Keratinocyte (primary cell): ENCODE results near the gene ZNF362. TPM values are rescaled to one million over a fixed set of nuclear protein-coding genes. Genes with fewer than 3 reads are reported as not detected.

ENCODE experiments used
- DNase-seq: peaks from one replicate; pipeline ENCODE4 v3.0.0-alpha.2; 2011; ENCODE audit warnings: low read depth, missing footprints, low spot score
- FAIRE-seq: peaks from 2 replicates; lab custom pipeline; 2011; peaks lifted over from hg19 to GRCh38; lab: Jason Lieb, UNC
- H2AFZ ChIP-seq: 2 replicates; pipeline ENCODE4 v1.6.0; 2012; ENCODE audit warnings: low read length, control low read depth, inconsistent platforms; ENCODE audit not compliant: control insufficient read depth
- H3K27ac ChIP-seq: 2 replicates; pipeline ENCODE4 v1.5.1; 2011; ENCODE audit warnings: low read length; ENCODE audit not compliant: control insufficient read depth, insufficient read depth
- H3K27me3 ChIP-seq: 3 replicates; pipeline ENCODE4 v1.6.0; 2011; ENCODE audit warnings: low read length; ENCODE audit not compliant: control insufficient read depth, insufficient read depth; ENCODE audit errors: extremely low read depth
- H3K36me3 ChIP-seq, 2 experiments: 2 replicates in 1 of 2; 3 replicates in 1 of 2; pipeline ENCODE4 v1.5.1; 2011; ENCODE audit warnings: low read length in 2 of 2, mild to moderate bottlenecking in 1 of 2; ENCODE audit not compliant: control insufficient read depth in 2 of 2, insufficient read depth in 2 of 2; ENCODE audit errors: extremely low read depth in 1 of 2
- H3K4me1 ChIP-seq: 3 replicates; pipeline ENCODE4 v1.5.1; 2011; ENCODE audit warnings: low read length; ENCODE audit not compliant: control insufficient read depth, insufficient read depth; ENCODE audit errors: extremely low read depth
- H3K4me2 ChIP-seq: 3 replicates; pipeline ENCODE4 v1.6.0; 2011; ENCODE audit warnings: low read depth, low read length; ENCODE audit not compliant: control insufficient read depth, insufficient read depth; ENCODE audit errors: extremely low read depth
- H3K4me3 ChIP-seq, 3 experiments: fragments of 200-600 bp in 1 of 3; sonication (generic) in 1 of 3; 2 replicates in 2 of 3; 3 replicates in 1 of 3; pipeline ENCODE4 v1.5.1; 2011 to 2016; ENCODE audit warnings: low read length in 3 of 3, mild to moderate bottlenecking in 3 of 3, control low read depth in 2 of 3, inconsistent platforms in 1 of 3, low read depth in 1 of 3, mixed read lengths in 1 of 3, mixed run types in 1 of 3, moderate library complexity in 1 of 3; ENCODE audit not compliant: control insufficient read depth in 2 of 3, insufficient read depth in 2 of 3; ENCODE audit errors: extremely low read depth in 1 of 3
- H3K79me2 ChIP-seq: 2 replicates; pipeline ENCODE4 v1.6.0; 2012; ENCODE audit warnings: low read length; ENCODE audit not compliant: control insufficient read depth, insufficient read depth
- H3K9ac ChIP-seq: 3 replicates; pipeline ENCODE4 v1.6.0; 2011; ENCODE audit warnings: low read length; ENCODE audit not compliant: control insufficient read depth, insufficient read depth; ENCODE audit errors: extremely low read depth
- H3K9me1 ChIP-seq: 3 replicates; pipeline ENCODE4 v1.6.0; 2011; ENCODE audit warnings: low read length; ENCODE audit not compliant: control insufficient read depth, insufficient read depth; ENCODE audit errors: extremely low read depth
- H3K9me3 ChIP-seq: 2 replicates; pipeline ENCODE4 v1.5.1; 2012; ENCODE audit warnings: low read depth, low read length; ENCODE audit not compliant: control insufficient read depth
- H4K20me1 ChIP-seq: 3 replicates; pipeline ENCODE4 v1.6.0; 2011; ENCODE audit warnings: low read length; ENCODE audit not compliant: control insufficient read depth, insufficient read depth; ENCODE audit errors: extremely low read depth
- CTCF ChIP-seq, 3 experiments: IDR thresholded peaks in 1 of 3; conservative IDR thresholded peaks in 1 of 3; optimal IDR thresholded peaks in 1 of 3; 2 replicates in 2 of 3; 3 replicates in 1 of 3; pipeline versions ENCODE3 to v1.5.1; 2011; ENCODE audit warnings: low read length in 3 of 3, mild to moderate bottlenecking in 3 of 3, moderate library complexity in 2 of 3, control low read depth in 1 of 3, inconsistent platforms in 1 of 3; ENCODE audit not compliant: insufficient read depth in 2 of 3; ENCODE audit errors: extremely low read depth in 1 of 3
- EZH2 ChIP-seq: IDR thresholded peaks from one replicate; pipeline ENCODE4 v1.6.1; 2012; ENCODE audit warnings: inconsistent platforms, mild to moderate bottlenecking, low read length, moderate library complexity
- dilution Hi-C: fragments of 300-500 bp; cut with MboI; formaldehyde crosslinking; loops from one replicate; pipeline ENCODE4 v1.7.0; 2020; ENCODE audit warnings: low sequenced_read_pairs; ENCODE audit not compliant: extremely low pct_ligation_motif_present
- polyA plus RNA-seq, 5 experiments: library from polyadenylated mRNA; depleted of rRNA in 3 of 5; stranded (reverse) in 3 of 5; stranded (forward) in 1 of 5; unstranded in 1 of 5; fragments of >200 nt; gene quantifications; 1 replicate in 1 of 5; 2 replicates in 3 of 5; 3 replicates in 1 of 5; pipeline versions ENCODE4 v1.2.1 to v1.2.3, GENCODE V29; 2011 to 2012; ENCODE audit warnings: missing spikeins in 2 of 5, low read depth in 1 of 5, low replicate concordance in 1 of 5

Gene ZNF362
- polyA plus RNA-seq, 1 donor (not counting 4 experiments of a cell fraction or from before 2014, with no cell fraction given): 2.2 TPM

GRCh38 chr1:33322870-33323585 is 66.7 kb downstream of the ZNF362 start:
- Histone ChIP-seq H3K27me3 (no peaks in the 10 kb centered on the region), H3K4me3 (no peak overlapping the region), H3K4me2 (no peak overlapping the region), H3K4me1 (peaks cover 7% of the 10 kb centered on the region), H3K9ac (no peak overlapping the region), H3K27ac (no peak overlapping the region), H3K9me1 (no peaks in the 10 kb centered on the region), H3K79me2 (peaks cover 2% of the 10 kb centered on the region), H3K36me3 (peaks cover 43 to 47% of the 10 kb centered on the region in 2 experiments), H3K9me3 (no peaks in the 10 kb centered on the region), H4K20me1 (peaks cover 29% of the 10 kb centered on the region), H2AFZ (no peak overlapping the region)
- FAIRE-seq: no peak
- DNase-seq: no peak
- dilution Hi-C loops: no loop called here
- no peak for TF ChIP-seq CTCF (optimal IDR thresholded peaks at IDR 0.05 in 1 of 3, IDR thresholded peaks at IDR 0.05 in 1 of 3, conservative IDR thresholded peaks at IDR 0.05 in 1 of 3; ENCODE audit: extremely low read depth in 1 of 3, insufficient read depth in 2 of 3, low read length in 3 of 3)
- TF ChIP-seq EZH2: no peak

GRCh38 chr1:33323663-33324477 is 67.6 kb downstream of the ZNF362 start:
- peaks cover 16% of the 10 kb centered on the region for H3K4me1 ChIP-seq
- no peak overlapping the region for H2AFZ ChIP-seq
- no peak overlapping the region for H3K27ac ChIP-seq
- DNase-seq (no peak), FAIRE-seq (no peak)
- dilution Hi-C loops: no loop called here
- H3K36me3 ChIP-seq: peaks cover 49 to 50% of the 10 kb centered on the region in 2 experiments
- H3K4me2 ChIP-seq: no peak overlapping the region
- H3K9me1 ChIP-seq: no peaks in the 10 kb centered on the region
- H4K20me1 ChIP-seq: peaks cover 34% of the 10 kb centered on the region
- H3K9ac ChIP-seq: no peak overlapping the region
- H3K27me3 ChIP-seq: no peaks in the 10 kb centered on the region
- H3K4me3 ChIP-seq: no peak overlapping the region
- H3K79me2 ChIP-seq: peaks cover 2% of the 10 kb centered on the region
- H3K9me3 ChIP-seq: no peaks in the 10 kb centered on the region
- TF ChIP-seq EZH2 (no peak), CTCF (optimal IDR thresholded peaks at IDR 0.05 in 1 of 3, IDR thresholded peaks at IDR 0.05 in 1 of 3, conservative IDR thresholded peaks at IDR 0.05 in 1 of 3; ENCODE audit: extremely low read depth in 1 of 3, insufficient read depth in 2 of 3, low read length in 3 of 3) (no peak)
